OCI-M2 (cell line): Measurements from ENCODE around the gene PTPRJ.
"Not testable (repeated sequence)": the region's sequence is repeated elsewhere in the genome, so short reads cannot be mapped to it uniquely, and the experiment has no call there.

Source experiments
- DNase-seq: peaks from one replicate; lab custom pipeline; 2025; ENCODE audit not compliant: unreplicated experiment; lab: John Stamatoyannopoulos, UW

The PTPRJ gene

GRCh38 chr11:48190906-48191654 is 210.7 kb downstream of the PTPRJ start:
- DNase-seq, result not testable (repeated sequence)

- DNase-seq, result no peak
Observed at GRCh38 chr11:48193876-48194275, 213.5 kb downstream of the PTPRJ start.

- no peak for DNase-seq
Observed at GRCh38 chr11:48207881-48208280, 227.5 kb downstream of the PTPRJ start.

GRCh38 chr11:48210052-48210451 is 229.7 kb downstream of the PTPRJ start:
- no peak for DNase-seq

DNA sequence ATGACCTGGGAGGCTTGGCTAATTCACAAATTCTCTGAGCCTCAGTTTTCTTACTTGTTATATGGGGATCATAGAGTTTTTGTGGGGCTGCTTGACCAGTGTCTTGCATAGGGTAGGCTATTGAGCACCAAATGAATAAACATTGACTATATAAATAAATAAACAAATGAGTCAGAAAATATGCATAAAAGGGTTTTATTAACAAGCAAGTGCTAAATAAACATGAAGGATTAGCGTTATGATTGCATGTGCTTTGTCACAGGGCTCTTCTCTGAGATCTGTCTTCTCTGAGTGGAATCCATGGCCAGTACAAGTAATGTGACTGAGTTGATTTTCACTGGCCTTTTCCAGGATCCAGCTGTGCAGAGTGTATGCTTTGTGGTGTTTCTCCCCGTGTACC is 236.2 kb downstream of the PTPRJ start, which contains the start of gene OR4B1:
Gene OR4B1 (plus strand): TSS at position 301 of the 400 bp plus-strand sequence. CDS start 0 bp downstream, at position 301.
- no peak for DNase-seq
